HCT116 (cell line): ENCODE results near the gene PABPC3. TPM values are rescaled to one million over a fixed set of nuclear protein-coding genes. Genes with fewer than 3 reads are reported as not detected.
A peak's percentile ranks its signal among the peaks of the same experiment; 100 is the strongest.

ENCODE experiments used
- ATAC-seq: fragments of 200-7000 bp; cut with Tn5 transposase; 2 replicates; pipeline ENCODE4 v1.9.1; 2020; ENCODE audit warnings: mild to moderate bottlenecking, moderate library complexity
- BruUV-seq: library from RNA; stranded (reverse); fragments of 400-500 nt; replicated peaks from 2 replicates; lab custom pipeline; 2021; lab: Mats Ljungman, UMichigan
- CTCF ChIA-PET: fragments of 300-600 bp; sonication (Branson Sonifier 250); formaldehyde crosslinking; loops from one replicate; lab custom pipeline; 2021; ENCODE audit warnings: antibody characterized with exemption; lab: Charles Lee
- POLR2A ChIA-PET: fragments of 300-600, 350-600 bp; sonication (Branson Sonifier 250); formaldehyde crosslinking; loops from one replicate; lab custom pipeline; 2021; ENCODE audit warnings: antibody characterized with exemption; lab: Charles Lee
- RAD21 ChIA-PET, 2 experiments: fragments of 300-600 bp; sonication (Branson Sonifier 250); formaldehyde crosslinking; loops; one replicate each; lab custom pipeline; 2023; ENCODE audit warnings: low total read pairs in 2 of 2; ENCODE audit not compliant: uncharacterized antibody in 2 of 2, unreplicated experiment in 2 of 2, low non-redundant PET in 1 of 2; lab: Charles Lee
- DNase-seq: peaks from one replicate; pipeline ENCODE4 v3.0.0-alpha.2; 2010; ENCODE audit warnings: low read depth, low spot score
- H2AFZ ChIP-seq: fragments of 200-600 bp; shearing (Covaris generic), sonication (generic); 2 replicates; pipeline ENCODE4 v1.6.1; 2017; ENCODE audit warnings: low read depth, mixed run types, mixed read lengths, antibody characterized with exemption, low read length; ENCODE audit not compliant: poor library complexity, severe bottlenecking
- H3K27ac ChIP-seq: 2 replicates; pipeline ENCODE4 v1.5.1; 2012; ENCODE audit warnings: low read depth, low read length
- H3K27me3 ChIP-seq: fragments of 200-600 bp; sonication (generic); 2 replicates; pipeline ENCODE4 v1.6.1; 2016; ENCODE audit warnings: mixed run types, low read length, mixed read lengths; ENCODE audit not compliant: insufficient read depth
- H3K36me3 ChIP-seq, 2 experiments: fragments of 200-500 bp in 1 of 2; fragments of 200-600 bp in 1 of 2; sonication (Bioruptor generic) in 1 of 2; sonication (generic) in 1 of 2; 2 replicates each; pipeline versions ENCODE4 v1.5.1 to v1.6.1; 2014 to 2016; ENCODE audit warnings: low read length in 2 of 2, inconsistent platforms in 1 of 2, mixed read lengths in 1 of 2, mixed run types in 1 of 2; ENCODE audit not compliant: insufficient read depth in 2 of 2, control insufficient read depth in 1 of 2
- H3K4me1 ChIP-seq, 2 experiments: fragments of 200-600 bp in 1 of 2; sonication (generic) in 1 of 2; 2 replicates each; pipeline versions ENCODE4 v1.5.1 to v1.6.1; 2012 to 2017; ENCODE audit warnings: low read length in 2 of 2, inconsistent platforms in 1 of 2, mild to moderate bottlenecking in 1 of 2, mixed read lengths in 1 of 2, mixed run types in 1 of 2, moderate library complexity in 1 of 2; ENCODE audit not compliant: insufficient read depth in 2 of 2, control insufficient read depth in 1 of 2
- H3K4me2 ChIP-seq: fragments of 200-600 bp; sonication (generic); 2 replicates; pipeline ENCODE4 v1.6.1; 2017; ENCODE audit warnings: mixed run types, low read length, mixed read lengths
- H3K4me3 ChIP-seq, 2 experiments: fragments of 200-600 bp in 1 of 2; sonication (generic) in 1 of 2; replicated peaks in 1 of 2; 2 replicates each; pipeline ENCODE4 v1.5.1; 2011 to 2016; ENCODE audit warnings: low read length in 2 of 2, control low read depth in 1 of 2, low read depth in 1 of 2, mild to moderate bottlenecking in 1 of 2, mixed read lengths in 1 of 2, mixed run types in 1 of 2
- H3K79me2 ChIP-seq: fragments of 200-600 bp; sonication (generic); 2 replicates; pipeline ENCODE4 v1.6.1; 2017; ENCODE audit warnings: mild to moderate bottlenecking, mixed run types, low read length, moderate library complexity, mixed read lengths; ENCODE audit not compliant: insufficient read depth
- H3K9ac ChIP-seq: fragments of 200-600 bp; sonication (generic); 2 replicates; pipeline ENCODE4 v1.6.1; 2016; ENCODE audit warnings: low read length, mixed read lengths
- H3K9me2 ChIP-seq: fragments of 200-600 bp; sonication (generic), shearing (Covaris generic); 2 replicates; pipeline ENCODE4 v1.6.1; 2017; ENCODE audit warnings: mixed run types, mild to moderate bottlenecking, moderate library complexity; ENCODE audit not compliant: insufficient read depth
- H3K9me3 ChIP-seq, 2 experiments: fragments of 200-500 bp in 1 of 2; fragments of 200-600 bp in 1 of 2; sonication (Bioruptor generic) in 1 of 2; sonication (generic) in 1 of 2; 2 replicates each; pipeline ENCODE4 v1.6.1; 2014 to 2017; ENCODE audit warnings: low read length in 2 of 2, mixed read lengths in 2 of 2, inconsistent platforms in 1 of 2, low read depth in 1 of 2, mild to moderate bottlenecking in 1 of 2, mixed run types in 1 of 2, moderate library complexity in 1 of 2; ENCODE audit not compliant: control insufficient read depth in 1 of 2, insufficient read depth in 1 of 2
- H4K20me1 ChIP-seq: fragments of 200-600 bp; sonication (generic), shearing (Covaris generic); 2 replicates; pipeline ENCODE4 v1.6.1; 2017; ENCODE audit warnings: mixed run types, mild to moderate bottlenecking, moderate library complexity; ENCODE audit not compliant: insufficient read depth
- POLR2AphosphoS5 ChIP-seq: IDR thresholded peaks from 2 replicates; pipeline ENCODE4 v1.6.1; 2011; ENCODE audit warnings: mild to moderate bottlenecking, low read depth, low read length, moderate library complexity
- RAD21 ChIP-seq: IDR thresholded peaks from 2 replicates; pipeline ENCODE4 v1.6.1; 2012; ENCODE audit warnings: low read depth, mild to moderate bottlenecking
- intact Hi-C: fragments of 100-400 bp; cut with micrococcal nuclease; formaldehyde crosslinking; loops from 2 replicates; pipeline ENCODE4 v1.10.0; 2022
- total RNA-seq: library from RNA; stranded (reverse); gene quantifications from one replicate; pipeline ENCODE4 v1.2.1, GENCODE V29; 2021; ENCODE audit not compliant: unreplicated experiment
- TF ChIP-seq, protein P1 (sequence below): IDR thresholded peaks from 2 replicates; pipeline ENCODE4 v1.6.1; 2012
- TF ChIP-seq, protein P2 (sequence below): IDR thresholded peaks from 2 replicates; pipeline ENCODE4 v1.6.1; 2011; ENCODE audit warnings: mild to moderate bottlenecking, low read length, moderate library complexity; ENCODE audit not compliant: insufficient replicate concordance; ENCODE audit errors: extremely low read depth
- TF ChIP-seq, protein P3 (sequence below), 3 experiments: fragments of 200-600 bp in 1 of 3; sonication (generic) in 1 of 3; IDR thresholded peaks in 2 of 3; conservative IDR thresholded peaks in 1 of 3; 2 replicates each; pipeline ENCODE4 v1.5.1; 2012 to 2017; ENCODE audit warnings: low read depth in 2 of 3, low read length in 2 of 3, antibody characterized with exemption in 1 of 3, borderline replicate concordance in 1 of 3, control low read depth in 1 of 3, mild to moderate bottlenecking in 1 of 3, mixed read lengths in 1 of 3, mixed run types in 1 of 3, moderate library complexity in 1 of 3; ENCODE audit not compliant: insufficient read depth in 1 of 3

PABPC3 gene
- total RNA-seq, 1 experiment from 2014 or later: 0.59 TPM

DNA sequence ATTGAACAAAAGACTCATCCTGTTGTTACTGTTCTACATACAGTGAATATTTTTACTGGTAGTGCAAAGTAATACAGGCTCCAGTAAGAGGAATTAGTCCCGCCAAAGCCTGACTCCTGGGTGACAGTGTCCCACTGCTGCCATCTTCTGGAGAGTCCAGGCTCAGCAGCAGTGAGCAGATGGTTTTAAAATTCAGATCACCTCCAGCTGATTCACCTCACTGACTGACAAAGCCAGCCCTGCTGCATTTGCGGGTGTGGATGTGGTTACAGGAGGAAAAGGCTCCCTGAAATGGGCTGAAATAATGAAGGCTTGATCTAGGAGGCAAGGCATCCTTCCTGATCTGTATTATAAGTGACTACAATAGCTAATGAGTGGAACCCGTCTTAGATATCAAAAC lies 18.3 kb downstream of the PABPC3 start:
- no peaks in the 10 kb centered on the region for H3K9me3 ChIP-seq
- BruUV-seq: no TSS peak
- H3K36me3 ChIP-seq: no peaks in the 10 kb centered on the region
- ATAC-seq: peak; percentile 99
- H4K20me1 ChIP-seq: no peaks in the 10 kb centered on the region
- no peak overlapping the region for H3K27ac ChIP-seq
- no peaks in the 10 kb centered on the region for H3K9me2 ChIP-seq
- H3K4me2 ChIP-seq: no peak overlapping the region
- no peak overlapping the region for H3K4me3 ChIP-seq
- ChIA-PET RAD21 (interaction anchor here (0.5 to 1.2 kb wide), 3 partner anchors 109 to 257 kb away, joined by 3 to 4 read pairs (median 3); no protein-coding TSS in a partner anchor), CTCF (interaction anchor here (0.7 to 4.4 kb wide), 10 partner anchors 9 to 119 kb away, joined by 3 to 43 read pairs (median 4); no protein-coding TSS in a partner anchor), POLR2A (no interaction called here)
- H3K9ac ChIP-seq: no peak overlapping the region
- H3K4me1 ChIP-seq: no peaks in the 10 kb centered on the region
- peak overlapping the region; percentile 80 for H2AFZ ChIP-seq
- intact Hi-C loops: loop anchor here (1.0 kb wide), 2 partner anchors 29 to 109 kb away; no protein-coding TSS in a partner anchor
- H3K27me3 ChIP-seq: no peaks in the 10 kb centered on the region
- H3K79me2 ChIP-seq: no peaks in the 10 kb centered on the region
- TF ChIP-seq, protein P1, sequence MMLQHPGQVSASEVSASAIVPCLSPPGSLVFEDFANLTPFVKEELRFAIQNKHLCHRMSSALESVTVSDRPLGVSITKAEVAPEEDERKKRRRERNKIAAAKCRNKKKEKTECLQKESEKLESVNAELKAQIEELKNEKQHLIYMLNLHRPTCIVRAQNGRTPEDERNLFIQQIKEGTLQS: no peak
- peak; percentile 69 for TF ChIP-seq RAD21
- TF ChIP-seq POLR2AphosphoS5: no peak
- TF ChIP-seq, protein P2, sequence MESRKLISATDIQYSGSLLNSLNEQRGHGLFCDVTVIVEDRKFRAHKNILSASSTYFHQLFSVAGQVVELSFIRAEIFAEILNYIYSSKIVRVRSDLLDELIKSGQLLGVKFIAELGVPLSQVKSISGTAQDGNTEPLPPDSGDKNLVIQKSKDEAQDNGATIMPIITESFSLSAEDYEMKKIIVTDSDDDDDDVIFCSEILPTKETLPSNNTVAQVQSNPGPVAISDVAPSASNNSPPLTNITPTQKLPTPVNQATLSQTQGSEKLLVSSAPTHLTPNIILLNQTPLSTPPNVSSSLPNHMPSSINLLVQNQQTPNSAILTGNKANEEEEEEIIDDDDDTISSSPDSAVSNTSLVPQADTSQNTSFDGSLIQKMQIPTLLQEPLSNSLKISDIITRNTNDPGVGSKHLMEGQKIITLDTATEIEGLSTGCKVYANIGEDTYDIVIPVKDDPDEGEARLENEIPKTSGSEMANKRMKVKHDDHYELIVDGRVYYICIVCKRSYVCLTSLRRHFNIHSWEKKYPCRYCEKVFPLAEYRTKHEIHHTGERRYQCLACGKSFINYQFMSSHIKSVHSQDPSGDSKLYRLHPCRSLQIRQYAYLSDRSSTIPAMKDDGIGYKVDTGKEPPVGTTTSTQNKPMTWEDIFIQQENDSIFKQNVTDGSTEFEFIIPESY: no peak
- TF ChIP-seq, protein P3, sequence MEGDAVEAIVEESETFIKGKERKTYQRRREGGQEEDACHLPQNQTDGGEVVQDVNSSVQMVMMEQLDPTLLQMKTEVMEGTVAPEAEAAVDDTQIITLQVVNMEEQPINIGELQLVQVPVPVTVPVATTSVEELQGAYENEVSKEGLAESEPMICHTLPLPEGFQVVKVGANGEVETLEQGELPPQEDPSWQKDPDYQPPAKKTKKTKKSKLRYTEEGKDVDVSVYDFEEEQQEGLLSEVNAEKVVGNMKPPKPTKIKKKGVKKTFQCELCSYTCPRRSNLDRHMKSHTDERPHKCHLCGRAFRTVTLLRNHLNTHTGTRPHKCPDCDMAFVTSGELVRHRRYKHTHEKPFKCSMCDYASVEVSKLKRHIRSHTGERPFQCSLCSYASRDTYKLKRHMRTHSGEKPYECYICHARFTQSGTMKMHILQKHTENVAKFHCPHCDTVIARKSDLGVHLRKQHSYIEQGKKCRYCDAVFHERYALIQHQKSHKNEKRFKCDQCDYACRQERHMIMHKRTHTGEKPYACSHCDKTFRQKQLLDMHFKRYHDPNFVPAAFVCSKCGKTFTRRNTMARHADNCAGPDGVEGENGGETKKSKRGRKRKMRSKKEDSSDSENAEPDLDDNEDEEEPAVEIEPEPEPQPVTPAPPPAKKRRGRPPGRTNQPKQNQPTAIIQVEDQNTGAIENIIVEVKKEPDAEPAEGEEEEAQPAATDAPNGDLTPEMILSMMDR (IDR thresholded peaks at IDR 0.05 in 2 of 3, conservative IDR thresholded peaks at IDR 0.05 in 1 of 3; ENCODE audit: borderline replicate concordance in 1 of 3, insufficient read depth in 1 of 3, low read depth in 2 of 3, low read length in 2 of 3): peak; percentile 61 to 95 (median 93); a peak in 5 of 6 replicates
- peak; percentile 59 for DNase-seq
